HepG2 (cell line): ENCODE data around the gene CCDC86. TPM values are rescaled to one million over a fixed set of nuclear protein-coding genes. Genes with fewer than 3 reads are reported as not detected.

Source experiments
- AKAP8 ChIP-seq: sonication (generic); formaldehyde crosslinking; IDR thresholded peaks from 2 replicates; pipeline ENCODE4 v1.5.1; 2020; ENCODE audit warnings: mild to moderate bottlenecking, missing genetic modification reagents
- ARNT2 ChIP-seq: sonication (generic); formaldehyde crosslinking; IDR thresholded peaks from 2 replicates; pipeline ENCODE4 v1.8.0; 2022; ENCODE audit warnings: mild to moderate bottlenecking, low read depth, missing genetic modification reagents, moderate library complexity
- ATF2 ChIP-seq: sonication (generic); formaldehyde crosslinking; IDR thresholded peaks from 2 replicates; pipeline ENCODE4 v1.4.0; 2020; ENCODE audit warnings: missing genetic modification reagents
- BCL6 ChIP-seq: IDR thresholded peaks from 2 replicates; pipeline ENCODE4 v1.6.1; 2016; ENCODE audit warnings: missing genetic modification reagents, missing compliant biosample characterization
- CHD4 ChIP-seq: fragments of 200-600 bp; sonication (generic); IDR thresholded peaks from 2 replicates; pipeline ENCODE4 v1.7.0; 2017; ENCODE audit warnings: mild to moderate bottlenecking, low read length, borderline replicate concordance
- GATAD1 ChIP-seq: IDR thresholded peaks from 2 replicates; pipeline ENCODE4 v1.6.1; 2016; ENCODE audit warnings: missing genetic modification reagents, missing compliant biosample characterization
- KAT8 ChIP-seq: IDR thresholded peaks from 2 replicates; pipeline ENCODE4 v1.6.1; 2016; ENCODE audit warnings: missing genetic modification reagents, missing compliant biosample characterization
- MED13 ChIP-seq: sonication (generic); formaldehyde crosslinking; IDR thresholded peaks from 2 replicates; pipeline ENCODE4 v1.5.0; 2020; ENCODE audit warnings: missing genetic modification reagents
- SIN3A ChIP-seq: IDR thresholded peaks from 2 replicates; pipeline ENCODE4 v1.6.1; 2011; ENCODE audit warnings: low read depth, mild to moderate bottlenecking, control low read depth, low read length, borderline replicate concordance
- SNAPC5 ChIP-seq: sonication (generic); formaldehyde crosslinking; IDR thresholded peaks from 2 replicates; pipeline ENCODE4 v1.8.1; 2023; ENCODE audit warnings: mild to moderate bottlenecking, missing genetic modification reagents, borderline replicate concordance
- ZNF10 ChIP-seq: sonication (generic); formaldehyde crosslinking; IDR thresholded peaks from 2 replicates; pipeline ENCODE4 v1.4.0; 2020; ENCODE audit warnings: mild to moderate bottlenecking, low read depth, missing genetic modification reagents, borderline replicate concordance
- ZNF484 ChIP-seq: sonication (generic); formaldehyde crosslinking; IDR thresholded peaks from 2 replicates; pipeline ENCODE4 v1.5.1; 2020; ENCODE audit warnings: mild to moderate bottlenecking, low read depth, missing genetic modification reagents, borderline replicate concordance
- ZNF512B ChIP-seq: sonication (generic); formaldehyde crosslinking; IDR thresholded peaks from 2 replicates; pipeline ENCODE4 v1.5.1; 2020; ENCODE audit warnings: missing genetic modification reagents, mild to moderate bottlenecking, borderline replicate concordance
- ZNF672 ChIP-seq: sonication (generic); formaldehyde crosslinking; IDR thresholded peaks from 2 replicates; pipeline ENCODE4 v1.8.1; 2022; ENCODE audit warnings: missing genetic modification reagents
- ZNF850 ChIP-seq: sonication (generic); formaldehyde crosslinking; conservative IDR thresholded peaks from 2 replicates; pipeline ENCODE4 v1.9.0; 2021; ENCODE audit warnings: mild to moderate bottlenecking, missing genetic modification reagents
- ZNF879 ChIP-seq: sonication (generic); formaldehyde crosslinking; IDR thresholded peaks from 2 replicates; pipeline ENCODE4 v1.8.1; 2023; ENCODE audit warnings: missing genetic modification reagents
- ZSCAN20 ChIP-seq: sonication (generic); formaldehyde crosslinking; IDR thresholded peaks from 2 replicates; pipeline ENCODE4 v1.4.0; 2020; ENCODE audit warnings: missing genetic modification reagents, mild to moderate bottlenecking, borderline replicate concordance
- ZSCAN9 ChIP-seq: IDR thresholded peaks from 2 replicates; pipeline ENCODE4 v1.6.1; 2016; ENCODE audit warnings: borderline replicate concordance
- polyA plus RNA-seq, 8 experiments: library from polyadenylated mRNA; depleted of rRNA in 3 of 8; stranded (reverse) in 7 of 8; unstranded in 1 of 8; fragments of >200 nt; fragmentation: Illumina TruSeq in 4 of 8; extraction: Trizol in 4 of 8; gene quantifications; 2 replicates each; pipeline versions ENCODE4 v1.2.1 to v1.2.3, GENCODE V29; 2011 to 2016; ENCODE audit warnings: low read depth in 4 of 8, missing spikeins in 1 of 8, mixed read lengths in 1 of 8; ENCODE audit not compliant: insufficient read depth in 1 of 8
- total RNA-seq, 5 experiments: library from RNA; depleted of rRNA; stranded (reverse); fragments of >200 nt; fragmentation: Illumina TruSeq; extraction: Trizol; gene quantifications; 2 replicates each; pipeline ENCODE4 v1.2.3, GENCODE V29; 2016; ENCODE audit warnings: low read depth in 1 of 5
- TF ChIP-seq, protein P1 (sequence below): sonication (generic); formaldehyde crosslinking; IDR thresholded peaks from 2 replicates; pipeline ENCODE4 v1.8.1; 2022; ENCODE audit warnings: low read depth, mild to moderate bottlenecking, missing genetic modification reagents

CCDC86 gene
- total and polyA plus RNA-seq, 2 of the 13 experiments (the other 11 are each of a cell fraction or from before 2014, with no cell fraction given) = 33.8 to 37.6 TPM

DNA sequence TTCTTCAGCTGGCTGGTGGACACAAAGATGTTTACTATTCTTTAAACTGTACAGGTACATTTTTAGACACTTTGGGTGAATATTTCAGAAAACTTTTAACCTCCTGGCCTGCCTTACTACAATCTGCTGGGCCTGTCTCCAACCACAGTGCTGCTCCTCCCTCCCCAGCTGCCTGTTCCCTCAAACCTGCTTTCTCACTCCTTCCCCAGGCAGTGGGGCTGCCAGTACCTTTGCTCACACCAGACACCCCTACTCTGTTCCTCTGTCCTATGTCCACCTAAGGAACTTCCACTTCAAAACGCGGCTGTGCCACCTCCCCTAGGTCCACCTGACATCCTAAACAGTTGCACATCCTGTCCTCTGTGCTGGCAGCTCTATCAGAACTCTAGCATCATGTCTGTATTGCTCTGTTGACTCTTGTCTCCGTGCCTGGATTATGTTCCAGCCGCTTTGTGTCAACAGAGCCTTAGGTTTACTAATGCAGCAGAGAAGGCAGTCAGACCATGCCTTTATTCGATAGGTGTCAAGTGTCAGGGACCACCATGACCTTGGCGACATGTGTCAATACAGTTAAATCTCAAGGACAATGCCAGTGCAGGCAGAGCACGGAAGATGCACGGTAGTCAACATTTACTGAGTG is 38.9 kb downstream of the CCDC86 start (continued):
- TF ChIP-seq SNAPC5 (no peak), KAT8 (CRISPR knock-in tag) (peak; percentile 88), ZNF672 (no peak), ZSCAN20 (CRISPR knock-in tag) (no peak; the same call in 1 of the 2 replicates), CHD4 (no peak), SIN3A (peak; percentile 60; the same call in 1 of the 2 replicates), ARNT2 (peak; percentile 71), ZNF850 (CRISPR knock-in tag) (no peak), ZNF512B (CRISPR knock-in tag) (peak; percentile 96; the same call in 1 of the 2 replicates), ZNF10 (CRISPR knock-in tag) (no peak), BCL6 (CRISPR knock-in tag) (peak; percentile 96), GATAD1 (CRISPR knock-in tag) (peak; percentile 76; the same call in 1 of the 2 replicates), MED13 (no peak), ZNF484 (CRISPR knock-in tag) (no peak), ZSCAN9 (CRISPR knock-in tag) (peak; percentile 96; the same call in 1 of the 2 replicates), ATF2 (CRISPR knock-in tag) (peak; percentile 86; the same call in 1 of the 2 replicates), ZNF879 (CRISPR knock-in tag) (no peak), AKAP8 (peak; percentile 45; the same call in 1 of the 2 replicates)
- TF ChIP-seq, protein P1, sequence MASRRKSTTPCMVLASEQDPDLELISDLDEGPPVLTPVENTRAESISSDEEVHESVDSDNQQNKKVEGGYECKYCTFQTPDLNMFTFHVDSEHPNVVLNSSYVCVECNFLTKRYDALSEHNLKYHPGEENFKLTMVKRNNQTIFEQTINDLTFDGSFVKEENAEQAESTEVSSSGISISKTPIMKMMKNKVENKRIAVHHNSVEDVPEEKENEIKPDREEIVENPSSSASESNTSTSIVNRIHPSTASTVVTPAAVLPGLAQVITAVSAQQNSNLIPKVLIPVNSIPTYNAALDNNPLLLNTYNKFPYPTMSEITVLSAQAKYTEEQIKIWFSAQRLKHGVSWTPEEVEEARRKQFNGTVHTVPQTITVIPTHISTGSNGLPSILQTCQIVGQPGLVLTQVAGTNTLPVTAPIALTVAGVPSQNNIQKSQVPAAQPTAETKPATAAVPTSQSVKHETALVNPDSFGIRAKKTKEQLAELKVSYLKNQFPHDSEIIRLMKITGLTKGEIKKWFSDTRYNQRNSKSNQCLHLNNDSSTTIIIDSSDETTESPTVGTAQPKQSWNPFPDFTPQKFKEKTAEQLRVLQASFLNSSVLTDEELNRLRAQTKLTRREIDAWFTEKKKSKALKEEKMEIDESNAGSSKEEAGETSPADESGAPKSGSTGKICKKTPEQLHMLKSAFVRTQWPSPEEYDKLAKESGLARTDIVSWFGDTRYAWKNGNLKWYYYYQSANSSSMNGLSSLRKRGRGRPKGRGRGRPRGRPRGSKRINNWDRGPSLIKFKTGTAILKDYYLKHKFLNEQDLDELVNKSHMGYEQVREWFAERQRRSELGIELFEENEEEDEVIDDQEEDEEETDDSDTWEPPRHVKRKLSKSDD (CRISPR knock-in tag) = peak; percentile 70; the same call in 1 of the 2 replicates
